ENCODE results near the gene FNBP1. TPM values are rescaled to one million over a fixed set of nuclear protein-coding genes. Genes with fewer than 3 reads are reported as not detected.

The FNBP1 gene
- total RNA-seq, 1 experiment from 2014 or later = 36.5 TPM

- Histone ChIP-seq H2BK12ac (ENCODE audit: insufficient read length, low read depth, low read length) (no peak overlapping the region), H2BK20ac (ENCODE audit: low read depth, low read length, poor library complexity, severe bottlenecking) (no peak overlapping the region), H2BK120ac (ENCODE audit: low read depth, low read length, poor library complexity, severe bottlenecking) (no peak overlapping the region), H3K4me1 (ENCODE audit: insufficient read depth, low read length) (no peaks in the 10 kb centered on the region), H3T11ph (ENCODE audit: low read length) (no peak overlapping the region), H2AK5ac (ENCODE audit: insufficient read length, low read length) (no peak overlapping the region), H2BK5ac (ENCODE audit: insufficient read length, low read length) (no peak overlapping the region), H3K9ac (ENCODE audit: extremely low read depth, insufficient read length, low read length) (no peak overlapping the region), H4K5ac (ENCODE audit: insufficient read length, low read depth, low read length) (no peak overlapping the region), H4K91ac (ENCODE audit: insufficient read length, low read depth, low read length) (no peak overlapping the region), H3K27me3 (ENCODE audit: insufficient read depth, low read length) (no peaks in the 10 kb centered on the region), H3K4me2 (ENCODE audit: insufficient read depth, insufficient read length, low read length) (no peak overlapping the region), H3K23me2 (ENCODE audit: insufficient read length, low read depth, low read length, poor library complexity, severe bottlenecking) (no peaks in the 10 kb centered on the region), H4K20me1 (ENCODE audit: control insufficient read depth, insufficient read depth, insufficient read length) (no peaks in the 10 kb centered on the region), H4K8ac (replicated peaks; ENCODE audit: insufficient read length, low read depth, low read length) (no peak overlapping the region), H3K14ac (ENCODE audit: insufficient read depth, low read length) (no peak overlapping the region), H3K56ac (ENCODE audit: insufficient read length, low read depth, low read length) (no peak overlapping the region), H3K27ac (ENCODE audit: insufficient read length, low read depth, low read length) (no peak overlapping the region), H3K79me1 (ENCODE audit: insufficient read depth, low read depth, low read length, poor library complexity, severe bottlenecking) (no peaks in the 10 kb centered on the region), H2BK15ac (ENCODE audit: low read depth, low read length) (no peak overlapping the region), H3K9me3 (ENCODE audit: control insufficient read depth, low read depth, low read length) (no peaks in the 10 kb centered on the region), H2AFZ (ENCODE audit: low read length) (no peak overlapping the region), H3K79me2 (ENCODE audit: insufficient read depth, low read length) (no peaks in the 10 kb centered on the region), H3K4ac (ENCODE audit: low read depth, low read length) (no peak overlapping the region), H3K23ac (ENCODE audit: insufficient read length, low read depth, low read length) (no peak overlapping the region), H3K18ac (ENCODE audit: insufficient read length, low read depth, low read length) (no peak overlapping the region)
- Mint-ChIP-seq H3K27me3 (ENCODE audit: low read depth) (no peaks in the 10 kb centered on the region; the same call in 1 of the 2 replicates), H3K4me3 (no peak overlapping the region), H3K4me1 (no peaks in the 10 kb centered on the region), H3K9me3 (no peaks in the 10 kb centered on the region), H3K36me3 (ENCODE audit: insufficient read depth in 1 of 3, low read depth in 3 of 3) (peaks cover 2 to 17% (median 12%) of the 10 kb centered on the region in 3 experiments; a peak in 6 of 7 replicates), H3K27ac (no peak overlapping the region)
- no peak for DNase-seq
- no CpG with 5 or more reads among the region's 8 CpGs for WGBS (ENCODE audit: extremely low coverage, insufficient read length, low lambda C conversion rate)
- no peak for TF ChIP-seq CTCF (conservative IDR thresholded peaks at IDR 0.05)
These were observed 63.8 kb downstream of the FNBP1 start for GRCh38 chr9:129979071-129979745.
